HCT116 (cell line): Measurements from ENCODE around the gene FLVCR2. TPM values are rescaled to one million over a fixed set of nuclear protein-coding genes. Genes with fewer than 3 reads are reported as not detected.

Experiments
- ATAC-seq: fragments of 200-7000 bp; cut with Tn5 transposase; 2 replicates; pipeline ENCODE4 v1.9.1; 2020; ENCODE audit warnings: mild to moderate bottlenecking, moderate library complexity
- BruUV-seq: library from RNA; stranded (reverse); fragments of 400-500 nt; replicated peaks from 2 replicates; lab custom pipeline; 2021; lab: Mats Ljungman, UMichigan
- CTCF ChIA-PET: fragments of 300-600 bp; sonication (Branson Sonifier 250); formaldehyde crosslinking; loops from one replicate; lab custom pipeline; 2021; ENCODE audit warnings: antibody characterized with exemption; lab: Charles Lee
- POLR2A ChIA-PET: fragments of 300-600, 350-600 bp; sonication (Branson Sonifier 250); formaldehyde crosslinking; loops from one replicate; lab custom pipeline; 2021; ENCODE audit warnings: antibody characterized with exemption; lab: Charles Lee
- RAD21 ChIA-PET, 2 experiments: fragments of 300-600 bp; sonication (Branson Sonifier 250); formaldehyde crosslinking; loops; one replicate each; lab custom pipeline; 2023; ENCODE audit warnings: low total read pairs in 2 of 2; ENCODE audit not compliant: uncharacterized antibody in 2 of 2, unreplicated experiment in 2 of 2, low non-redundant PET in 1 of 2; lab: Charles Lee
- DNase-seq: peaks from one replicate; pipeline ENCODE4 v3.0.0-alpha.2; 2010; ENCODE audit warnings: low read depth, low spot score
- H2AFZ ChIP-seq: fragments of 200-600 bp; shearing (Covaris generic), sonication (generic); 2 replicates; pipeline ENCODE4 v1.6.1; 2017; ENCODE audit warnings: low read depth, mixed run types, mixed read lengths, antibody characterized with exemption, low read length; ENCODE audit not compliant: poor library complexity, severe bottlenecking
- H3K27ac ChIP-seq: 2 replicates; pipeline ENCODE4 v1.5.1; 2012; ENCODE audit warnings: low read depth, low read length
- H3K27me3 ChIP-seq: fragments of 200-600 bp; sonication (generic); 2 replicates; pipeline ENCODE4 v1.6.1; 2016; ENCODE audit warnings: mixed run types, low read length, mixed read lengths; ENCODE audit not compliant: insufficient read depth
- H3K36me3 ChIP-seq, 2 experiments: fragments of 200-500 bp in 1 of 2; fragments of 200-600 bp in 1 of 2; sonication (Bioruptor generic) in 1 of 2; sonication (generic) in 1 of 2; 2 replicates each; pipeline versions ENCODE4 v1.5.1 to v1.6.1; 2014 to 2016; ENCODE audit warnings: low read length in 2 of 2, inconsistent platforms in 1 of 2, mixed read lengths in 1 of 2, mixed run types in 1 of 2; ENCODE audit not compliant: insufficient read depth in 2 of 2, control insufficient read depth in 1 of 2
- H3K4me1 ChIP-seq, 2 experiments: fragments of 200-600 bp in 1 of 2; sonication (generic) in 1 of 2; 2 replicates each; pipeline versions ENCODE4 v1.5.1 to v1.6.1; 2012 to 2017; ENCODE audit warnings: low read length in 2 of 2, inconsistent platforms in 1 of 2, mild to moderate bottlenecking in 1 of 2, mixed read lengths in 1 of 2, mixed run types in 1 of 2, moderate library complexity in 1 of 2; ENCODE audit not compliant: insufficient read depth in 2 of 2, control insufficient read depth in 1 of 2
- H3K4me2 ChIP-seq: fragments of 200-600 bp; sonication (generic); 2 replicates; pipeline ENCODE4 v1.6.1; 2017; ENCODE audit warnings: mixed run types, low read length, mixed read lengths
- H3K4me3 ChIP-seq, 2 experiments: fragments of 200-600 bp in 1 of 2; sonication (generic) in 1 of 2; replicated peaks in 1 of 2; 2 replicates each; pipeline ENCODE4 v1.5.1; 2011 to 2016; ENCODE audit warnings: low read length in 2 of 2, control low read depth in 1 of 2, low read depth in 1 of 2, mild to moderate bottlenecking in 1 of 2, mixed read lengths in 1 of 2, mixed run types in 1 of 2
- H3K79me2 ChIP-seq: fragments of 200-600 bp; sonication (generic); 2 replicates; pipeline ENCODE4 v1.6.1; 2017; ENCODE audit warnings: mild to moderate bottlenecking, mixed run types, low read length, moderate library complexity, mixed read lengths; ENCODE audit not compliant: insufficient read depth
- H3K9ac ChIP-seq: fragments of 200-600 bp; sonication (generic); 2 replicates; pipeline ENCODE4 v1.6.1; 2016; ENCODE audit warnings: low read length, mixed read lengths
- H3K9me2 ChIP-seq: fragments of 200-600 bp; sonication (generic), shearing (Covaris generic); 2 replicates; pipeline ENCODE4 v1.6.1; 2017; ENCODE audit warnings: mixed run types, mild to moderate bottlenecking, moderate library complexity; ENCODE audit not compliant: insufficient read depth
- H3K9me3 ChIP-seq, 2 experiments: fragments of 200-500 bp in 1 of 2; fragments of 200-600 bp in 1 of 2; sonication (Bioruptor generic) in 1 of 2; sonication (generic) in 1 of 2; 2 replicates each; pipeline ENCODE4 v1.6.1; 2014 to 2017; ENCODE audit warnings: low read length in 2 of 2, mixed read lengths in 2 of 2, inconsistent platforms in 1 of 2, low read depth in 1 of 2, mild to moderate bottlenecking in 1 of 2, mixed run types in 1 of 2, moderate library complexity in 1 of 2; ENCODE audit not compliant: control insufficient read depth in 1 of 2, insufficient read depth in 1 of 2
- H4K20me1 ChIP-seq: fragments of 200-600 bp; sonication (generic), shearing (Covaris generic); 2 replicates; pipeline ENCODE4 v1.6.1; 2017; ENCODE audit warnings: mixed run types, mild to moderate bottlenecking, moderate library complexity; ENCODE audit not compliant: insufficient read depth
- CBX3 ChIP-seq: IDR thresholded peaks from 2 replicates; pipeline ENCODE4 v1.6.1; 2012; ENCODE audit warnings: low read depth
- EGR1 ChIP-seq: IDR thresholded peaks from 2 replicates; pipeline ENCODE4 v1.6.1; 2012; ENCODE audit warnings: low read depth
- EZH2 ChIP-seq: fragments of 200-600 bp; sonication (generic); IDR thresholded peaks from 2 replicates; pipeline ENCODE4 v1.6.1; 2017; ENCODE audit warnings: antibody characterized with exemption, mixed run types
- EZH2phosphoT487 ChIP-seq: fragments of 200-600 bp; IDR thresholded peaks from 2 replicates; pipeline ENCODE4 v1.6.1; 2018; ENCODE audit warnings: antibody characterized with exemption, borderline replicate concordance
- POLR2A ChIP-seq: IDR thresholded peaks from 2 replicates; pipeline ENCODE4 v1.7.0; 2011; ENCODE audit warnings: borderline replicate concordance; ENCODE audit not compliant: insufficient read depth, insufficient read length; ENCODE audit errors: extremely low read depth
- POLR2AphosphoS5 ChIP-seq: IDR thresholded peaks from 2 replicates; pipeline ENCODE4 v1.6.1; 2011; ENCODE audit warnings: mild to moderate bottlenecking, low read depth, low read length, moderate library complexity
- RAD21 ChIP-seq: IDR thresholded peaks from 2 replicates; pipeline ENCODE4 v1.6.1; 2012; ENCODE audit warnings: low read depth, mild to moderate bottlenecking
- SP1 ChIP-seq: IDR thresholded peaks from 2 replicates; pipeline ENCODE4 v1.6.1; 2012; ENCODE audit warnings: low read depth
- TCF7L2 ChIP-seq: IDR thresholded peaks from 2 replicates; pipeline ENCODE4 v1.7.0; 2011; ENCODE audit warnings: borderline replicate concordance, inconsistent platforms; ENCODE audit not compliant: insufficient read depth, insufficient read length; ENCODE audit errors: extremely low read depth
- ZFX ChIP-seq: fragments of 450-650 bp; IDR thresholded peaks from 2 replicates; pipeline ENCODE4 v1.6.1; 2017
- ZNF274 ChIP-seq: fragments of 200-500 bp; sonication (Bioruptor generic); IDR thresholded peaks from 2 replicates; pipeline ENCODE4 v1.6.1; 2014; ENCODE audit warnings: mild to moderate bottlenecking, low read depth, low read length, inconsistent platforms
- intact Hi-C: fragments of 100-400 bp; cut with micrococcal nuclease; formaldehyde crosslinking; loops from 2 replicates; pipeline ENCODE4 v1.10.0; 2022
- total RNA-seq: library from RNA; stranded (reverse); gene quantifications from one replicate; pipeline ENCODE4 v1.2.1, GENCODE V29; 2021; ENCODE audit not compliant: unreplicated experiment
- TF ChIP-seq, protein P1 (sequence below): IDR thresholded peaks from 2 replicates; pipeline ENCODE4 v1.6.1; 2012
- TF ChIP-seq, protein P2 (sequence below): IDR thresholded peaks from 2 replicates; pipeline ENCODE4 v1.6.1; 2011; ENCODE audit warnings: mild to moderate bottlenecking, low read length, moderate library complexity; ENCODE audit not compliant: insufficient replicate concordance; ENCODE audit errors: extremely low read depth

Gene FLVCR2
- total RNA-seq, 1 experiment from 2014 or later = 0.84 TPM

DNA sequence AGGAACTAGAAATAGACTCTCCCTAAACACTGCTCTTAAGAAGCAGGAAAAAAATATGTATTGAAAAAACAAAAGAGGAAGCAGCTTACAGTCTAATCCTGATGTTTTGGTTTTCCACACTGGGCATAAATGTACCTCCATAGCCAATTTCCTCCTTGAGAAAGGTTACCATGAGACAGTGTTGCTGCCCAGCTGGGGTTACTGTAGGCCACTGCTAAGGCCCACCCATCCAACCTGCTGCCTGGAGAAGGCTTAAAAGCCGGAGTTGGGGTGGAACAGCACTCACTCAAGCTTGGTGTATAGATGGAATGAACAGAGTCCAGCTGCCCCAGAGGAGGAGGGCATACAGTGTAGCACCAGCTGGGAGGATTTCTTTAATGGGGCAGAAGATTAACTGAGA, 41.1 kb downstream of the FLVCR2 start:
- TF ChIP-seq, protein P1, sequence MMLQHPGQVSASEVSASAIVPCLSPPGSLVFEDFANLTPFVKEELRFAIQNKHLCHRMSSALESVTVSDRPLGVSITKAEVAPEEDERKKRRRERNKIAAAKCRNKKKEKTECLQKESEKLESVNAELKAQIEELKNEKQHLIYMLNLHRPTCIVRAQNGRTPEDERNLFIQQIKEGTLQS = no peak
- TF ChIP-seq ZNF274 (no peak), CBX3 (no peak), TCF7L2 (no peak), RAD21 (no peak), EZH2 (no peak), EGR1 (no peak), SP1 (no peak), POLR2AphosphoS5 (no peak), ZFX (no peak), EZH2phosphoT487 (no peak), POLR2A (no peak)
- TF ChIP-seq, protein P2, sequence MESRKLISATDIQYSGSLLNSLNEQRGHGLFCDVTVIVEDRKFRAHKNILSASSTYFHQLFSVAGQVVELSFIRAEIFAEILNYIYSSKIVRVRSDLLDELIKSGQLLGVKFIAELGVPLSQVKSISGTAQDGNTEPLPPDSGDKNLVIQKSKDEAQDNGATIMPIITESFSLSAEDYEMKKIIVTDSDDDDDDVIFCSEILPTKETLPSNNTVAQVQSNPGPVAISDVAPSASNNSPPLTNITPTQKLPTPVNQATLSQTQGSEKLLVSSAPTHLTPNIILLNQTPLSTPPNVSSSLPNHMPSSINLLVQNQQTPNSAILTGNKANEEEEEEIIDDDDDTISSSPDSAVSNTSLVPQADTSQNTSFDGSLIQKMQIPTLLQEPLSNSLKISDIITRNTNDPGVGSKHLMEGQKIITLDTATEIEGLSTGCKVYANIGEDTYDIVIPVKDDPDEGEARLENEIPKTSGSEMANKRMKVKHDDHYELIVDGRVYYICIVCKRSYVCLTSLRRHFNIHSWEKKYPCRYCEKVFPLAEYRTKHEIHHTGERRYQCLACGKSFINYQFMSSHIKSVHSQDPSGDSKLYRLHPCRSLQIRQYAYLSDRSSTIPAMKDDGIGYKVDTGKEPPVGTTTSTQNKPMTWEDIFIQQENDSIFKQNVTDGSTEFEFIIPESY = no peak
- ATAC-seq = no peak
- no peak overlapping the region for H3K4me2 ChIP-seq
- H3K9me3 ChIP-seq = no peaks in the 10 kb centered on the region
- no peaks in the 10 kb centered on the region for H3K9me2 ChIP-seq
- no TSS peak for BruUV-seq
- ChIA-PET CTCF (no interaction called here), RAD21 (no interaction called here), POLR2A (no interaction called here)
- no peaks in the 10 kb centered on the region for H3K79me2 ChIP-seq
- no peaks in the 10 kb centered on the region for H3K27me3 ChIP-seq
- H3K4me1 ChIP-seq = no peaks in the 10 kb centered on the region
- H2AFZ ChIP-seq = no peak overlapping the region
- no peaks in the 10 kb centered on the region for H4K20me1 ChIP-seq
- H3K36me3 ChIP-seq = no peaks in the 10 kb centered on the region
- H3K4me3 ChIP-seq = no peak overlapping the region
- no peak for DNase-seq
- intact Hi-C loops = no loop called here
- no peak overlapping the region for H3K27ac ChIP-seq
- no peak overlapping the region for H3K9ac ChIP-seq
